Putamen (tissue), 1 donor: ENCODE data around the gene RTEL1.
"Not testable (repeated sequence)": the region's sequence is repeated elsewhere in the genome, so short reads cannot be mapped to it uniquely, and the experiment has no call there.

ENCODE experiments used
- DNase-seq: peaks from one replicate; pipeline ENCODE4 v3.0.0-alpha.2; 2016; ENCODE audit warnings: low spot score

The RTEL1 gene

DNA sequence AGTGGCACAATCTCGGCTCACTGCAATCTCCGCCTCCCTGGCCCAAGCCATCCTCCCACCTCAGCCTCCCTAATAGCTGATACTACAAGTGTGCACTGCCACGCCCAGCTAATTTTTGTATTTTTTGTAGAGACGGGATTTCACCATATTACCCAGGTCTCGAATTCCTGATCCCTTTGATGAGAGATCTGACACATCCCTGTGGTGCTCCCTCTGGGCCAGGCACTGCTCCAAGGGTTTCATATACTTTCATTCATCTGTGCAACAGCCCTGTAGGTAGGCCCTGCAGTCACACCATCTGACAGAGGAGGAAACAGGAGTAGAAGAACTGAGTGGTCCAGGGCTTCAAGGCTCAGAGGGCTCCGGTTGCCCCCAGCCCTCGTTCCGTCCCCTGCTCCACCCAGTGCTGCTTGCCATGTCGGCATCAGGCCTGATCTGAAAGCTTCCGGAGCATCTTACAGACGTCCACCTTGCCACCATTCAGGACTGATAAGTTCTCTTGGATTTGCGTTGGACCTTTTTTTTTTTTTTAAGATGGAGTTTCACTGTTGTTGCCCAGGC is 53.1 kb downstream of the RTEL1 start:
- DNase-seq = no peak

DNA sequence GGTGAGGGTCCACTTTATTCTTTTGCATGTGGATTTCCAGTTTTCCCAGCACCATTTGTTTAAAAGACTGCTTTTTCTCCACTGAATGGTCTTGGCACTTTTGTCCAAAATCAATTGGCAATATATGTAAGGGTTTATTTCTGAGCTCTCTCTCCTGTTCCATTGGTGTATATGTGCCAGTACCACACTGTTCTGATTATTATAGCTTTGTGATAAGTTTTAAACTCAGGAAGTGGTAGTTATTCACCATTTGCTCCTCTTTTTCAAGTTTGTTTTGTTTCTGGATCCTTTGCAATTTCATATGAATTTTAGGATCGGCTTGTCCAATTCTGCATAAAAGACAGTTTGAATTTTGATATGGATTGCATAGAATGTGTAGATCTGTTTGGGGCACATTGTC is 54.1 kb downstream of the RTEL1 start:
- DNase-seq = no peak

GRCh38 chr20:63714858-63715257 is 56.7 kb downstream of the RTEL1 start:
- DNase-seq = no peak

- no peak for DNase-seq
These were observed 60.9 kb downstream of the RTEL1 start for GRCh38 chr20:63718996-63719395.

DNA sequence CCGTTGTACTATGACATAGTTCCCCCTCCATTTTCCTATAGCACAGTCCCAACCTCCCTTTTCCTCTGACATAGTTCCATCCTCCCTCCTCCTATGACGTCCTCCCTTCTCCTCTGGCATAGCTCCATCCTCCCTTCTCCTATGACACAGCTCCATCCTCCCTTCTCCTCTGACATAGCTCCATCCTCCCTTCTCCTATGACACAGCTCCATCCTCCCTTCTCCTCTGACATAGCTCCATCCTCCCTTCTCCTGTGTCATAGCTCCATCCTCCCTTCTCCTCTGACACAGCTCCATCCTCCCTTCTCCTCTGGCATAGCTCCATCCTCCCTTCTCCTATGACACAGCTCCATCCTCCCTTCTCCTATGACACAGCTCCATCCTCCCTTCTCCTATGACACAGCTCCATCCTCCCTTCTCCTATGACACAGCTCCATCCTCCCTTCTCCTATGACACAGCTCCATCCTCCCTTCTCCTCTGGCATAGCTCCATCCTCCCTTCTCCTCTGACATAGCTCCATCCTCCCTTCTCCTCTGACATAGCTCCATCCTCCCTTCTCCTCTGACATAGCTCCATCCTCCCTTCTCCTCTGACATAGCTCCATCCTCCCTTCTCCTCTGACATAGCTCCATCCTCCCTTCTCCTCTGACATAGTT is 65.0 kb downstream of the RTEL1 start:
- not testable (repeated sequence) for DNase-seq

DNA sequence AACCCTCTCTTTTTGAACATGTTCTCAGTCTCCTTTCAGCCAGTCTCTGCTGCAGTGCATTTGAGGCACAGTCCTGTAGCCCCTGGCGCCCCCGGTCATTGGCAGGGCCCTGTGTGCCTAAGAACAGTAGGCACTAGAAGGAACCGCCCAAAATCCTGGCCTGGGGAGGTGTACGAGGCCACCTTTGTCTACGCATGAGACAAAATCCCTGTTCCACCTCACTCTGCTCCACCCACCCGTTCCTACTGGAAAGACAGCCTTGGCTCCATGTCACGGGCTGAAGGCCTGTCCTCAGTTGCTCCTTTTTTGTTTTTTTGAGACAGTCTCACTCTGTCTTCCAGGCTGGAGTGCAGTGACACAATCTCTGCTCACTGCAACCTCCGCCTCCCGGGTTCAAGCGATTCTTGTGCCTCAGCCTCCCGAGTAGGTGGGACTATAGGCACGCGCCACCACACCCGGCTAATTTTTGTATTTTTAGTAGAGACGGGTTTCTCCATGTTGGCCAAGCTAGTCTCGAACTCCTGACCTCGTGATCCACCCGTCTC is 72.1 kb downstream of the RTEL1 start:
- DNase-seq = peak; percentile 72

GRCh38 chr20:63731410-63731809 is 73.3 kb downstream of the RTEL1 start:
- no peak for DNase-seq

- no peak for DNase-seq
These were observed 74.3 kb downstream of the RTEL1 start for GRCh38 chr20:63732118-63733095.

- no peak for DNase-seq
These were observed 75.0 kb downstream of the RTEL1 start for GRCh38 chr20:63733117-63733516.

- no peak for DNase-seq
These were observed 75.5 kb downstream of the RTEL1 start for GRCh38 chr20:63733579-63734081.

DNA sequence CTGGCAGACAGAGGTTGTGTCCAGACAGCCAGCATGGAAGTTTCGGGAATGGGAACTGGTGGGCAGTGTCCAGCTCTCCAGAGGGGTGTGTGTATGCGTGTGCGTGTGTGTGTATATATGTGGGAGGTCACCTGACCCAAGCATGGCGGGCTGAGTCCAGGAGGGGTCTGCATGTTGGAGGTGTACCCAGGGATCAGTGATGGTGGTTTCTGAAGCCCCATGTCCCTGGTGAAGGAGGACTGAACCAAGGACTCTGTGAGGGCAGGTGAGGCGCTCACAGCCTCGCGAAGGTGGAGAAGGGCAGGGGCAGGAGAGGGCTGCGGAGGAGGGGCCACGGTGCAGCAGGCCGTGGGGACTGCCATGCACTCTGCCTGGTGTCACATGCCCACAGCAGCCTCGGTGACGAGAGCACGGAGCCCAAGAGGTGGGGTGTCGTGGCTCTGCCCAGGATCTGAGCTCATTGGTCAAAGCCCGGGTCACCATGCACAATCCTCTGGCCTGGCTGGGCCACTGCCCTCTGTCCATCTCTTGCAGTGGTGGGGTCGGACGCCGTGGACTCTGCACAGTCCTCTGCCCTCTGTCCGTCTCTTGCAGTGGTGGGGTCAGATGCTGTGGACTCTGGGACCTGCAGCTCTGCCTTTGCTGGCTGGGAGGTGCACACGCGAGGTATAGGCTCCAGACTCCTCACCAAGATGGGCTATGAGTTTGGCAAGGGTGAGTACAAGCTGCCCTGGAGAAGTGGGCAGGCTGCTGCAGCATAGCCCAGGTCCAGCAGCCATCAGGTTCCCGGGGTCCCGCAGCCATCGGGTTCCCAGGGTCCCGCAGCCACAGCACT is 76.2 kb downstream of the RTEL1 start:
- no peak for DNase-seq

DNA sequence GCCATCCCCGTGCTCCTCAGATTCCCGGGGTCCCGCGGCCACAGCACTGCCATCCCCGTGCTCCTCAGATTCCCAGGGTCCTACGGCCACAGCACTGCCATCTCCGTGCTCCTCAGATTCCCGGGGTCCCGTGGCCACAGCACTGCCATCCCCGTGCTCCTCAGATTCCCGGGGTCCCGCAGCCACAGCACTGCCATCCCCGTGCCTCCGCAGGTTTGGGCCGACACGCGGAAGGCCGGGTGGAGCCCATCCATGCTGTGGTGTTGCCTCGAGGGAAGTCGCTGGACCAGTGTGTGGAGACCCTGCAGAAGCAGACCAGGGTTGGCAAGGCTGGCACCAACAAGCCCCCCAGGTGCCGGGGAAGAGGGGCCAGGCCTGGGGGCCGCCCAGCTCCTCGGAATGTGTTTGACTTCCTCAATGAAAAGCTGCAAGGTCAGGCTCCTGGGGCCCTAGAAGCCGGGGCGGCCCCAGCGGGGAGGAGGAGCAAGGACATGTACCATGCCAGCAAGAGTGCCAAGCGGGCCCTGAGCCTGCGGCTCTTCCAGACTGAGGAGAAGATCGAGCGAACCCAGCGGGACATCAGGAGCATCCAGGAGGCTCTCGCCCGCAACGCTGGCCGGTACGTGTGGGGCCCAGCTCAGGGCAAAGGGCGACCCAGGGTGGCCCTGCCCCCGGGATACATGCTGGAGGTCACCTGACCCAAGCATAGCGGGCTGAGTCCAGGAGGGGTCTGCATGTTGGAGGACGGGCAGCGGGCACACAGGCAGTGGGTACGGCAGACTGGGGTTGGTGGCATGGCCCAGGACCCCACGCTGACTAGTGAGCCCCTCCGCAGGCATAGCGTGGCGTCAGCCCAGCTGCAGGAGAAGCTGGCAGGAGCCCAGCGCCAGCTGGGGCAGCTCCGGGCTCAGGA is 77.1 kb downstream of the RTEL1 start:
- DNase-seq = no peak

- DNase-seq = no peak
These were observed 78.0 kb downstream of the RTEL1 start, which contains the start of gene LIME1 for GRCh38 chr20:63735859-63736718. Gene LIME1 (plus strand): TSS chr20:63736664. CDS start chr20:63737550, 886 bp downstream.

GRCh38 chr20:63736893-63737694 is 79.0 kb downstream of the RTEL1 start:
- DNase-seq = no peak

DNA sequence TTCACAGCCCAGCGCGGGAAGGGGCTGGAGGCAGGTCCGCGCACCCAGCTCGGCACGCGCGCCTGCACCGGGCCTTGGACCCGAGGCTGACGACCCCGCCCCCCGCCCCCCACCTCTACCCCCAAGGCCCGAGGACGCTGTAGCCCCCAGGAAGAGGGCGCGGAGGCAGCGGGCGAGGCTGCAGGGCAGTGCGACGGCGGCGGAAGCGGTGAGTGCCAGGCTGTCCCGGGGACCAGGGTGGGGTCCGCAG is 79.5 kb downstream of the RTEL1 start:
- no peak for DNase-seq

GRCh38 chr20:63737945-63738686 is 80.0 kb downstream of the RTEL1 start:
- DNase-seq = no peak

GRCh38 chr20:63738687-63739129 is 80.6 kb downstream of the RTEL1 start:
- no peak for DNase-seq
